ENCODE data around the gene BIRC5. TPM values are rescaled to one million over a fixed set of nuclear protein-coding genes. Genes with fewer than 3 reads are reported as not detected.

BIRC5 gene
- total RNA-seq, 1 experiment from 2014 or later, result 140 TPM

DNA sequence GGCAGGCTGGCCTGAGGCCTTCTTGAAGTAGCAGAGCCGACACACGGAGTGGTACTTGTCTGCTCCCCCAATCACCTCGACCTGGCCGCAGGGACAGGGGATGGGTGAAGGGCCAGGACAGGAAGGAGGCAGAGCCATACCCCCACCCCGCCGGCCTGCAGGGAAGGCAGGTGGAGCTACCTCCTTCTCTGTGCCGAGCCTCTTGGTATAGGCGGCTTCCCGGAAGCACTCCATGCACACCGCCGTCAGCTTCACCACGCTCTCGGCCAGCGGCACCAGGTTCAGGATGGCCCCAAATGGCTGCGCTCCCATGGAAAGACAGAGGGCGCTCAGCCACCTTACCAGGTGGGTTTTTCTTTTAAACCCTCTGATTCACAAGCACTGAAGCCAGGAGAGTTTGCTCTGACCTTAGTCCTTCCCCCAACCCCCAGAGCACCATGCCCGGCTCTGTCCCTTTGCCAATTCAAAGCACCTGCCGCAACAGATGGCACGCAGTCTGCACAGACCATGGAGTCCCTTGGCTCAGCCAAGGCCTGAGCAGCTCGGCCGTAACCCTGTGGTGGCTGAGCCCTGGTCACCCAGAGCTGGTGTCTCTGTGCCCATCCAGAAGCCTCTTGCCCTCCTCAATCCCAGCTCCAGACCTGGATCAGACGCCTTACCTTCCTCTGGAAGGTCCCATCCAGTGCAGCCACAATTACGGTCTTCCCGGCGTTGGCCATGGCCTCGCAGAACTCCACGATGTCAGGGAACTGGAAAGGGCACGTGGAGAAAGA is 39.0 kb upstream of the BIRC5 start:
- no peak overlapping the region for H2AFZ ChIP-seq (ENCODE audit: low read depth, low read length, poor library complexity, severe bottlenecking)
- DNase-seq (ENCODE audit: low read depth, low spot score) (no peak), ATAC-seq (peak; percentile 9; the same call in 1 of the 2 replicates)
- peaks cover 35 to 69% of the 10 kb centered on the region in 2 experiments for H3K36me3 ChIP-seq (ENCODE audit: control insufficient read depth in 1 of 2, insufficient read depth in 2 of 2, low read length in 2 of 2)
- ChIA-PET RAD21 (ENCODE audit: low non-redundant PET in 1 of 2, low total read pairs in 2 of 2, uncharacterized antibody in 2 of 2, unreplicated experiment in 2 of 2) (interaction anchor here in 1 of 2 experiments (0.8 kb wide), 1 partner anchor 33 kb away, joined by 3 read pairs; no protein-coding TSS in a partner anchor), POLR2A (interaction anchor here (0.6 to 5.1 kb wide), 4 partner anchors 11 to 64 kb away, joined by 3 to 44 read pairs (median 4); partner anchors contain the start of genes AFMID and TK1), CTCF (interaction anchor here (0.9 to 3.2 kb wide), 9 partner anchors 12 to 156 kb away, joined by 3 to 17 read pairs (median 7); partner anchors contain the start of genes AFMID and TK1)
- no TSS peak for BruUV-seq (replicated peaks)
- H3K9ac ChIP-seq (ENCODE audit: low read length), result no peak overlapping the region
- H3K27ac ChIP-seq (ENCODE audit: low read depth, low read length), result peak overlapping the region; percentile 38; the same call in 1 of the 2 replicates
- TF ChIP-seq POLR2AphosphoS5 (IDR thresholded peaks at IDR 0.05; ENCODE audit: low read depth, low read length) (0 out of 2 replicates have a peak, but pooled peaks have one; percentile 29), REST (IDR thresholded peaks at IDR 0.05; ENCODE audit: low read depth) (no peak), FOSL1 (IDR thresholded peaks at IDR 0.05; ENCODE audit: low read depth) (no peak), CTCF (IDR thresholded peaks at IDR 0.05 in 2 of 3, conservative IDR thresholded peaks at IDR 0.05 in 1 of 3; ENCODE audit: borderline replicate concordance in 1 of 3, insufficient read depth in 1 of 3, low read depth in 2 of 3, low read length in 2 of 3) (peak in 2 of 3 experiments; percentile 40 to 45; a peak in 3 of 6 replicates)
- H3K4me3 ChIP-seq (replicated peaks in 1 of 2; ENCODE audit: low read depth in 1 of 2, low read length in 2 of 2), result no peak overlapping the region
- no peaks in the 10 kb centered on the region for H3K9me3 ChIP-seq (ENCODE audit: control insufficient read depth in 1 of 2, insufficient read depth in 1 of 2, low read depth in 1 of 2, low read length in 2 of 2)
- peaks cover under 1% of the 10 kb centered on the region; the same call in 1 of the 2 replicates for H4K20me1 ChIP-seq (ENCODE audit: insufficient read depth)
- H3K9me2 ChIP-seq (ENCODE audit: insufficient read depth), result no peaks in the 10 kb centered on the region
- H3K4me2 ChIP-seq (ENCODE audit: low read length), result no peak overlapping the region
- no peaks in the 10 kb centered on the region for H3K27me3 ChIP-seq (ENCODE audit: insufficient read depth, low read length)
- H3K4me1 ChIP-seq (ENCODE audit: control insufficient read depth in 1 of 2, insufficient read depth in 2 of 2, low read length in 2 of 2), result peaks cover 13 to 38% of the 10 kb centered on the region in 2 experiments; a peak in 3 of 4 replicates
- intact Hi-C loops (cut with micrococcal nuclease), result no loop called here
- peaks cover 16% of the 10 kb centered on the region for H3K79me2 ChIP-seq (ENCODE audit: insufficient read depth, low read length)

Data from HCT116 (cell line).